WTC11 (cell line): ENCODE results near the gene HYOU1.

Experiments
- CBFB ChIP-seq: sonication (generic); formaldehyde crosslinking; IDR thresholded peaks from 2 replicates; pipeline ENCODE4 v1.8.1; 2022; ENCODE audit warnings: mild to moderate bottlenecking, low read depth, missing genetic modification reagents
- CREM ChIP-seq: sonication (generic); formaldehyde crosslinking; IDR thresholded peaks from 2 replicates; pipeline ENCODE4 v1.8.1; 2022; ENCODE audit warnings: mild to moderate bottlenecking, missing genetic modification reagents, moderate library complexity
- E2F1 ChIP-seq: sonication (generic); formaldehyde crosslinking; IDR thresholded peaks from 2 replicates; pipeline ENCODE4 v1.8.0; 2022; ENCODE audit warnings: mild to moderate bottlenecking, missing genetic modification reagents

GRCh38 chr11:119067371-119068222 is 10.6 kb upstream of the HYOU1 start, which contains the start of gene VPS11:
- TF ChIP-seq CREM (CRISPR knock-in tag) (peak; percentile 77), E2F1 (CRISPR knock-in tag) (no peak), CBFB (CRISPR knock-in tag) (no peak)
